Immature natural killer cell (primary cell): ENCODE data around the gene SCGB1D1. TPM values are rescaled to one million over a fixed set of nuclear protein-coding genes. Genes with fewer than 3 reads are reported as not detected.

ENCODE experiments used
- DNase-seq, 3 donors: peaks; one replicate each; pipeline ENCODE4 v3.0.0; 2022; ENCODE audit warnings: mixed read lengths in 1 of 3
- H3K27ac Mint-ChIP-seq, 6 donors: one replicate each; pipeline ENCODE4 v1.8.0; 2020; ENCODE audit warnings: mixed read lengths in 6 of 6, mild to moderate bottlenecking in 5 of 6, inconsistent platforms in 4 of 6, moderate library complexity in 3 of 6
- H3K27me3 Mint-ChIP-seq, 3 donors: one replicate each; pipeline ENCODE4 v1.8.0; 2020 to 2021; ENCODE audit warnings: low read depth in 3 of 3, mild to moderate bottlenecking in 3 of 3, mixed read lengths in 3 of 3, moderate library complexity in 3 of 3, inconsistent platforms in 1 of 3
- H3K36me3 Mint-ChIP-seq, 3 donors: one replicate each; pipeline ENCODE4 v1.8.0; 2020; ENCODE audit warnings: mixed read lengths in 3 of 3, inconsistent platforms in 2 of 3, mild to moderate bottlenecking in 2 of 3
- H3K4me1 Mint-ChIP-seq, 2 donors: one replicate each; pipeline ENCODE4 v1.8.0; 2020; ENCODE audit warnings: inconsistent platforms in 2 of 2, mild to moderate bottlenecking in 2 of 2, mixed read lengths in 2 of 2, moderate library complexity in 1 of 2
- H3K4me3 Mint-ChIP-seq, 5 donors: one replicate each; pipeline ENCODE4 v1.8.0; 2020; ENCODE audit warnings: mild to moderate bottlenecking in 5 of 5, mixed read lengths in 5 of 5, inconsistent platforms in 3 of 5, moderate library complexity in 3 of 5
- H3K9me3 Mint-ChIP-seq, 6 donors: one replicate each; pipeline ENCODE4 v1.8.0; 2020; ENCODE audit warnings: mild to moderate bottlenecking in 6 of 6, mixed read lengths in 6 of 6, inconsistent platforms in 4 of 6, moderate library complexity in 3 of 6
- polyA plus RNA-seq, 3 donors: library from polyadenylated mRNA; unstranded; fragments of 300-500 nt; fragmentation: Illumina TruSeq; gene quantifications; one replicate each; pipeline ENCODE4 v1.2.3, GENCODE V29; 2021

Gene SCGB1D1
- polyA plus RNA-seq, 3 donors from 2014 or later: not detected

GRCh38 chr11:62217191-62217748 lies 27.3 kb downstream of the SCGB1D1 start:
- Mint-ChIP-seq H3K4me1 (no peaks in the 10 kb centered on the region), H3K27ac (no peak overlapping the region), H3K4me3 (no peak overlapping the region), H3K27me3 (peaks cover 2 to 16% (median 10%) of the 10 kb centered on the region in 3 donors), H3K9me3 (peaks cover 3 to 8% (median 4%) of the 10 kb centered on the region in 6 donors), H3K36me3 (peaks cover 0 to 5% (median 0%) of the 10 kb centered on the region in 3 donors)
- no peak for DNase-seq

- peaks cover 20 to 35% (median 29%) of the 10 kb centered on the region in 6 donors for H3K9me3 Mint-ChIP-seq
- DNase-seq: no peak
- H3K36me3 Mint-ChIP-seq: peaks cover 11 to 14% (median 12%) of the 10 kb centered on the region in 3 donors
- no peak overlapping the region for H3K4me3 Mint-ChIP-seq
- no peak overlapping the region for H3K27ac Mint-ChIP-seq
- H3K27me3 Mint-ChIP-seq: peaks cover 5 to 13% (median 8%) of the 10 kb centered on the region in 3 donors
- H3K4me1 Mint-ChIP-seq: no peaks in the 10 kb centered on the region
Observed at GRCh38 chr11:62221498-62221897, 31.5 kb downstream of the SCGB1D1 start.

GRCh38 chr11:62223095-62223494 lies 33.1 kb downstream of the SCGB1D1 start:
- DNase-seq: no peak
- H3K4me3 Mint-ChIP-seq: no peak overlapping the region
- H3K4me1 Mint-ChIP-seq: no peaks in the 10 kb centered on the region
- H3K27me3 Mint-ChIP-seq: peaks cover 3 to 13% (median 5%) of the 10 kb centered on the region in 3 donors
- H3K9me3 Mint-ChIP-seq: peaks cover 20 to 35% (median 29%) of the 10 kb centered on the region in 6 donors
- peaks cover 11 to 14% (median 12%) of the 10 kb centered on the region in 3 donors for H3K36me3 Mint-ChIP-seq
- no peak overlapping the region for H3K27ac Mint-ChIP-seq

- no peak overlapping the region for H3K4me3 Mint-ChIP-seq
Observed at GRCh38 chr11:62233730-62234129, 43.7 kb downstream of the SCGB1D1 start.

GRCh38 chr11:62236187-62236586 lies 46.2 kb downstream of the SCGB1D1 start:
- Mint-ChIP-seq H3K27me3 (peaks cover 5 to 6% (median 5%) of the 10 kb centered on the region in 3 donors), H3K9me3 (no peaks in the 10 kb centered on the region), H3K27ac (no peak overlapping the region), H3K4me3 (no peak overlapping the region), H3K36me3 (no peaks in the 10 kb centered on the region), H3K4me1 (no peaks in the 10 kb centered on the region)
- no peak for DNase-seq

More at GRCh38 chr11:62233730-62234129, 43.7 kb downstream of the SCGB1D1 start:
- H3K9me3 Mint-ChIP-seq: no peaks in the 10 kb centered on the region
- H3K27me3 Mint-ChIP-seq: peaks cover 2 to 5% (median 5%) of the 10 kb centered on the region in 3 donors
- H3K27ac Mint-ChIP-seq: no peak overlapping the region
- DNase-seq: no peak
- H3K36me3 Mint-ChIP-seq: no peaks in the 10 kb centered on the region
- no peaks in the 10 kb centered on the region for H3K4me1 Mint-ChIP-seq

GRCh38 chr11:62237499-62237898 lies 47.5 kb downstream of the SCGB1D1 start:
- Mint-ChIP-seq H3K27ac (no peak overlapping the region), H3K4me1 (no peaks in the 10 kb centered on the region), H3K36me3 (no peaks in the 10 kb centered on the region), H3K9me3 (no peaks in the 10 kb centered on the region), H3K4me3 (no peak overlapping the region), H3K27me3 (peaks cover 2 to 5% (median 4%) of the 10 kb centered on the region in 3 donors)
- DNase-seq: no peak

- Mint-ChIP-seq H3K4me3 (no peak overlapping the region), H3K9me3 (no peaks in the 10 kb centered on the region), H3K27ac (no peak overlapping the region), H3K36me3 (no peaks in the 10 kb centered on the region), H3K4me1 (no peaks in the 10 kb centered on the region), H3K27me3 (peaks cover 0 to 5% (median 4%) of the 10 kb centered on the region in 3 donors)
- DNase-seq: no peak
Observed at GRCh38 chr11:62238151-62238550, 48.1 kb downstream of the SCGB1D1 start.

- no peak overlapping the region for H3K27ac Mint-ChIP-seq
- H3K9me3 Mint-ChIP-seq: no peaks in the 10 kb centered on the region
- DNase-seq: no peak
- no peaks in the 10 kb centered on the region for H3K36me3 Mint-ChIP-seq
- H3K4me1 Mint-ChIP-seq: no peaks in the 10 kb centered on the region
- H3K27me3 Mint-ChIP-seq: peaks cover 7 to 10% (median 8%) of the 10 kb centered on the region in 3 donors
- no peak overlapping the region for H3K4me3 Mint-ChIP-seq
Observed at GRCh38 chr11:62241095-62241494, 51.1 kb downstream of the SCGB1D1 start.

GRCh38 chr11:62242021-62242420 lies 52.0 kb downstream of the SCGB1D1 start, which contains the start of gene SCGB1D2:
SCGB1D2 (plus strand) TSS chr11:62242239; CDS start chr11:62242308, 69 bp downstream.
- DNase-seq: no peak
- Mint-ChIP-seq H3K4me3 (no peak within 1 kb of the TSS), H3K9me3 (no peaks in the 10 kb centered on the region), H3K36me3 (no peaks in the 10 kb centered on the region), H3K27ac (no peak within 1 kb of the TSS), H3K4me1 (no peaks in the 10 kb centered on the region), H3K27me3 (peaks cover 8 to 13% (median 11%) of the 10 kb centered on the region in 3 donors)

Other genes with a start within 250 kb of the SCGB1D1 start
- 1 to 10 TPM in 2 of 3 donors, under 1 TPM in 1; 0.64 to 1.1 (median 1.0) TPM for gene BEST1, start 239.9 kb upstream of the SCGB1D1 start, polyA plus RNA-seq
- 1,000 to 10,000 TPM; 1,906 to 2,262 (median 2,182) TPM for gene FTH1, start 222.6 kb upstream of the SCGB1D1 start, polyA plus RNA-seq
- gene INCENP, start 66.2 kb upstream of the SCGB1D1 start, polyA plus RNA-seq: 1 to 10 TPM; 1.9 to 3.1 (median 2.7) TPM
- gene SCGB2A1, start 18.5 kb downstream of the SCGB1D1 start, polyA plus RNA-seq: not detected
- not detected for gene SCGB1D2, start 52.0 kb downstream of the SCGB1D1 start, polyA plus RNA-seq
- not detected for gene SCGB2A2, start 79.9 kb downstream of the SCGB1D1 start, polyA plus RNA-seq
- not detected for gene SCGB1D4, start 108.9 kb downstream of the SCGB1D1 start, polyA plus RNA-seq
- gene ASRGL1, start 147.2 kb downstream of the SCGB1D1 start, polyA plus RNA-seq: 10 to 100 TPM in 1 of 3 donors, 1 to 10 TPM in 2; 3.2 to 11.2 (median 8.1) TPM
- gene SCGB1A1, start 228.8 kb downstream of the SCGB1D1 start, polyA plus RNA-seq: not detected